CD4-positive, alpha-beta T cell treated with Interleukin-17A for 4 hours (primary cell): ENCODE measurements around the gene GBP6.
"Not testable (repeated sequence)": the region's sequence is repeated elsewhere in the genome, so short reads cannot be mapped to it uniquely, and the experiment has no call there.

ENCODE experiments used
- DNase-seq: peaks from one replicate; pipeline ENCODE4 v3.0.0-alpha.2; 2020; ENCODE audit warnings: mixed read lengths

Gene GBP6

GRCh38 chr1:89378001-89378400, 14.1 kb downstream of the GBP6 start:
- DNase-seq, result no peak

- no peak for DNase-seq
Observed at GRCh38 chr1:89381618-89382017, 17.8 kb downstream of the GBP6 start.

- DNase-seq, result no peak
Observed at GRCh38 chr1:89382479-89382878, 18.6 kb downstream of the GBP6 start.

- no peak for DNase-seq
Observed at GRCh38 chr1:89383185-89383584, 19.3 kb downstream of the GBP6 start.

GRCh38 chr1:89390707-89391106, 26.8 kb downstream of the GBP6 start:
- DNase-seq, result no peak

- no peak for DNase-seq
Observed at GRCh38 chr1:89391686-89392085, 27.8 kb downstream of the GBP6 start.

- no peak for DNase-seq
Observed at GRCh38 chr1:89394851-89395250, 31.0 kb downstream of the GBP6 start.

GRCh38 chr1:89396902-89397301, 33.0 kb downstream of the GBP6 start:
- no peak for DNase-seq

- no peak for DNase-seq
Observed at GRCh38 chr1:89405275-89405929, 41.5 kb downstream of the GBP6 start.

- no peak for DNase-seq
Observed at GRCh38 chr1:89407360-89407759, 43.5 kb downstream of the GBP6 start.

- DNase-seq, result not testable (repeated sequence)
Observed at GRCh38 chr1:89407768-89408167, 43.9 kb downstream of the GBP6 start.

GRCh38 chr1:89425056-89425455, 61.2 kb downstream of the GBP6 start:
- no peak for DNase-seq

GRCh38 chr1:89429062-89429461, 65.2 kb downstream of the GBP6 start:
- DNase-seq, result no peak

- DNase-seq, result not testable (repeated sequence)
Observed at GRCh38 chr1:89429681-89430080, 65.8 kb downstream of the GBP6 start.

- no peak for DNase-seq
Observed at GRCh38 chr1:89433421-89433820, 69.6 kb downstream of the GBP6 start.

GRCh38 chr1:89434058-89434780, 70.4 kb downstream of the GBP6 start:
- not testable (repeated sequence) for DNase-seq
